Kidney epithelial cell (primary cell): Measurements from ENCODE around the gene CYP3A5. TPM values are rescaled to one million over a fixed set of nuclear protein-coding genes. Genes with fewer than 3 reads are reported as not detected.
A peak's percentile ranks its signal among the peaks of the same experiment; 100 is the strongest.
"Not testable (repeated sequence)": the region's sequence is repeated elsewhere in the genome, so short reads cannot be mapped to it uniquely, and the experiment has no call there.

Experiments used
- DNase-seq: peaks from one replicate; pipeline ENCODE4 v3.0.0-alpha.2; 2010; ENCODE audit warnings: low read depth
- H3K27me3 ChIP-seq: 2 replicates; pipeline ENCODE4 v1.6.0; 2011; ENCODE audit warnings: low read length; ENCODE audit not compliant: control insufficient read depth, insufficient read depth
- H3K36me3 ChIP-seq: 2 replicates; pipeline ENCODE4 v1.5.1; 2011; ENCODE audit warnings: low read length; ENCODE audit not compliant: control insufficient read depth, insufficient read depth
- H3K4me3 ChIP-seq: 2 replicates; pipeline ENCODE4 v1.5.1; 2011; ENCODE audit warnings: low read depth, mild to moderate bottlenecking, control low read depth, low read length
- total RNA-seq: library from RNA; depleted of rRNA; stranded (reverse); fragments of >200 nt; gene quantifications from 2 replicates; pipeline ENCODE4 v1.2.3, GENCODE V29; 2015
- TF ChIP-seq, protein P1 (sequence below): IDR thresholded peaks from 2 replicates; pipeline ENCODE4 v1.5.1; 2011; ENCODE audit warnings: mild to moderate bottlenecking, moderate library complexity, low read length, control low read depth, inconsistent platforms; ENCODE audit not compliant: insufficient read depth, poor library complexity, severe bottlenecking

CYP3A5 gene
- total RNA-seq, 1 donor from 2014 or later = 0.25 TPM

DNA sequence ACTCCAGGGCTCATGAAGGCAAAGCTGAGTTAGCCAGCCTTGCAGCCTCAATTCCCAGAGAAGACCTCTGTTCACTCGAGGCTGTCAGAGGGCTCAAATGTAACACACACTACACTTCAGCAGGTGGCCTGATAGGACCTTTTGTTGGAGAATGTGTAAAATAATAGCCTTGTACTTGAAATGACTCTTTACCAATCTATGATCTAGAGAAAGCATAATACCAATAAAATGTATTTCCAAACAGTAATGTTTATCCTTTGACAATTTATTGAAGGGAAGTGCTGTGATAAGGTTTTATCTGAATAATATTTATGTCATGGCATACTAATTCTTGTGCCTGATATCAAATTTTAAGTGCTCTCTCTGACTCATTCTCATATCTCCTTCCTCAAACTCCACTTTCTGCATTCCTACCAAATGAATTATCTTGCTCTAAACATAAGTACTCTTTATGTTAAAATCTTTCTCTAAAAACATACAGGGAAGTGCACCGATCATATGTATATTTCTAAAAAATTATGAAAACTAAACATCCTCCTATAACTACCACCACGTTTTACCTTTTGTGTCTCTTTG, 34.3 kb upstream of the CYP3A5 start:
- TF ChIP-seq, protein P1, sequence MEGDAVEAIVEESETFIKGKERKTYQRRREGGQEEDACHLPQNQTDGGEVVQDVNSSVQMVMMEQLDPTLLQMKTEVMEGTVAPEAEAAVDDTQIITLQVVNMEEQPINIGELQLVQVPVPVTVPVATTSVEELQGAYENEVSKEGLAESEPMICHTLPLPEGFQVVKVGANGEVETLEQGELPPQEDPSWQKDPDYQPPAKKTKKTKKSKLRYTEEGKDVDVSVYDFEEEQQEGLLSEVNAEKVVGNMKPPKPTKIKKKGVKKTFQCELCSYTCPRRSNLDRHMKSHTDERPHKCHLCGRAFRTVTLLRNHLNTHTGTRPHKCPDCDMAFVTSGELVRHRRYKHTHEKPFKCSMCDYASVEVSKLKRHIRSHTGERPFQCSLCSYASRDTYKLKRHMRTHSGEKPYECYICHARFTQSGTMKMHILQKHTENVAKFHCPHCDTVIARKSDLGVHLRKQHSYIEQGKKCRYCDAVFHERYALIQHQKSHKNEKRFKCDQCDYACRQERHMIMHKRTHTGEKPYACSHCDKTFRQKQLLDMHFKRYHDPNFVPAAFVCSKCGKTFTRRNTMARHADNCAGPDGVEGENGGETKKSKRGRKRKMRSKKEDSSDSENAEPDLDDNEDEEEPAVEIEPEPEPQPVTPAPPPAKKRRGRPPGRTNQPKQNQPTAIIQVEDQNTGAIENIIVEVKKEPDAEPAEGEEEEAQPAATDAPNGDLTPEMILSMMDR = no peak
- Histone ChIP-seq H3K4me3 (no peak overlapping the region), H3K27me3 (no peaks in the 10 kb centered on the region), H3K36me3 (no peaks in the 10 kb centered on the region)
- no peak for DNase-seq

DNA sequence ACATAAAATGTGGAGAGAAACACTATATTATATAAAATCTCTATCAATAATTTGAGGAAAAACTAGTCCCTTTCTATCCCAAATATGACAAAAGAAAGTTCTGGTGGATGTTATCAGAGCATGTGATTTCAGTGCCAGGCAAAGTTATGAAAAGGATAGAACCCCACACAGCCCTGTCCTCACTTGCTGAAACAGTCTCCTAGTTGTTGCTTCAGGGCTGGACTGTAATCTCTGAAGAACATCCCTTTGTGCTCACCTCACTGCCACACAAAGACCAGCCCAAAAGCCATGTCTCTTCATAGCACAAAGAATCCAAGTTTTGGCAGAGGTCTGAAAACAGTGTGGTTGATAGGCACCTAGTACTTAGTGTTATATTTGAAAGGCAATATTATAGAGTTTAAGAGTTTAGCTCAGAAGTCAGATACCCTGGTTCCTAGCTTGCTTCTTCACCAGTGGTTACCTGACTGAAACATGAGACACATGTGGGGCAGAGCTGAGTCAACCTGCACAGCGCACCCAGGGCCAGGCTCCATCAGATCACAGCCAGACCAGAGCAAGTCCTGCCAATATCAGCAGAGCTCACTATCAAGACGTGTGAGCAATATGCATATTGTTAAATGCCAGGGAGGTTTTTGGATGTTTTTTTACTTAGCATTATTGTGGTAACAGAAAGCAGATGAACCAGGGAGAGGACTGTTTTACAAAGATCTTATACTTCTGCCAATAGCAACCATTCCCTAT, 30.2 kb upstream of the CYP3A5 start:
- TF ChIP-seq, protein P1 = no peak
- Histone ChIP-seq H3K36me3 (no peaks in the 10 kb centered on the region), H3K27me3 (no peaks in the 10 kb centered on the region), H3K4me3 (no peak overlapping the region)
- no peak for DNase-seq

DNA sequence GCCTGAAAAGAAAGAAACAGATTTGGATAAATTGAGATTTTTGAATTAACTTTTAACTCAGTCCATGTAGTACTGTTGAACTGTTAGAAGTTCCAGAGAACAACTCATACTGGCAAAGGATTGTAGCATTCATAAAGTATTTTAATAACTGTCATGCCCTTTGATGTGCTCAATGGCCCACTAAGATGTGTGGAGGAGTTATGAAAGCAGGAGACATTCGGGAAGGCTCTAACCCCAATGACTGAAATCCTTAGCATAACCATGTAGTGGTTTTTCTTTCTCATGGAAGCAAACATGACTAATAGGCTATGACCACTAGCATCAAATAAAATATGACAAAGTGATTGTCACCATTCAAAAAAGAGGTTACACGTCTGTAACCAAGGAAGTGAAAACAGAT, 29.5 kb upstream of the CYP3A5 start:
- no peak for DNase-seq

DNA sequence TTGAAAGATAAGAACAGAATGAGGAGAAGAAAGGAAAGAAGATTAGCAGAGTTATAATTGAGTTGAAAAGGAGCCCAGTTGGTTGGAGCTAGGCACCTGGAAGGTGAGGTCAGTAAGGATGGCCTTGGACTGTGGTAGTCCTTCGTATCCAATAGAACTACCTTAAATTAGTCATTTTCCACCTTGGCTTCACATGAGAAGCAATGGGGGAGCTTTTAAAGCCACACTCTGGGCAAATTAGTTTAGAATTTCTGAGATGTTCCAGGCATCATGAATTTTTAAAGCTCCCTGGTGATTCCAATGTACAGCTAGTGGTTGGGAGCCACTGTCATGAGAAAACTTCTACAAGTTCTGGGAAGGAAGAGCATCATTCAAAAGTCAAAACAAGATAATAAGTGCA, 27.3 kb upstream of the CYP3A5 start:
- TF ChIP-seq, protein P1 = no peak
- Histone ChIP-seq H3K4me3 (no peak overlapping the region), H3K27me3 (no peaks in the 10 kb centered on the region), H3K36me3 (no peaks in the 10 kb centered on the region)
- no peak for DNase-seq

More for the DNA sequence above, 29.5 kb upstream of the CYP3A5 start:
- no peaks in the 10 kb centered on the region for H3K36me3 ChIP-seq
- H3K4me3 ChIP-seq = no peak overlapping the region
- TF ChIP-seq, protein P1 = no peak
- H3K27me3 ChIP-seq = no peaks in the 10 kb centered on the region

DNA sequence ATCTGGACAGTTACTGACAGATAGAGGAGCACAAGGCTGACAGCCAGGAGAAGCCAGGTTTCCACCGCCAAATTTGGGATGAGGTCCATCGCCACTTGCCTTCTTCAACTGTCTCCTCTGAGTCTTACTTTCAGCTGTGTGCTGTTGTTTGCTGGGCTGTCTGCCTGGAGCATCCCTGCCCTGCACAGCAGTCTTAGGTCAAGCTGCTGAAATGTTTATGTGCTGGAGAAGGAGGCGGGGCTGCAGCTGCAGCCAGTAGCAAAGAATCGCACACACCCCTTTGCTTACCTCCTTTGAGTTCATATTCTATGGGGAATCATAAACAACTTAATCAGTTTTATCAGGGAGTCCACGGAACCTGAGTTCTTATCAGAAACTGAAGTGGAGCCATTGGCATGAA, 20.1 kb upstream of the CYP3A5 start:
- Histone ChIP-seq H3K36me3 (no peaks in the 10 kb centered on the region), H3K4me3 (no peak overlapping the region), H3K27me3 (no peaks in the 10 kb centered on the region)
- DNase-seq = no peak
- TF ChIP-seq, protein P1 = no peak

DNA sequence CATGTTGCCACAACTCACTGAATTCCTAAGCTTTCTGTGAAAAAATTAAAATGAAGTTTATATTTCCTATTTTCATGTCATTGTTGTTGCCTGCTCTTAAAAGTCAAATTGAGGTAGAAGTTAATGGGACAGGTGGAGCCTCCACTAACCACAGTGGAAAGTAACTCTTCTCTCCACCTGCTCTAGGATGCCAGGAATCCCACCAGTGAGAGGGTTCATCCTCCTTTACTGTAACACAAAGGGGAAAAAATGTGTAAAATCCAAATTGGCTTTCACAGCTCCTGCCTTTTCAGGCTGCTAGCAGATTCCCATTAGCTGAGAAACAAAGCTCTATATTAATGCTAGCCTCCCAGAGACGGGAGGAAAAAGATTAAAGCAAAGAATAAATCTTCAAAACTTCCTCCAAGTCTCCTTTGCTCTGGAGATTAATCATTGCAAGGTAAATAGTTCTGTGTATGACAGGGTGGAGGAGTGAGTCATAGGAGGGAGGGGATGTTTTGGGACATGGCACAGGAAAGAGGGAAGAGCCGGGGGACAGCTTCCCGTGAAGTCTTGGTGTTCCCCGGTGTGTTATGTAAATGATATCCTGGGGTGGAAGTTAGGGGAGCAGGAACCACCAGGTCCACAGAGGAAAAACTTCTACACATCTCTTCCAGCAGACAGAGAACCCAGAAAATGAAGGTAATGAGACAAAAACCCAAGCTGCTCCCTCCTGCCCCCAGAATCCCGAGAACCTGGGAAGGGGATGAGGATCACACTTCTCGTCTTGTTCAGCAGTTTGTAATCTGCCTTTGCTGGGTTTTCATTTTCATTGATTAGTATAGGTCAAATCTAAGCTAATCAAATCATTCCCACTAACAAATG, 19.3 kb upstream of the CYP3A5 start:
- not testable (repeated sequence) for H3K4me3 ChIP-seq, H3K27me3 ChIP-seq, H3K36me3 ChIP-seq
- DNase-seq = peak; percentile 25
